Neural progenitor cell (in vitro differentiated cells): ENCODE data around the gene SH3GL2. TPM values are rescaled to one million over a fixed set of nuclear protein-coding genes. Genes with fewer than 3 reads are reported as not detected.
A peak's percentile ranks its signal among the peaks of the same experiment; 100 is the strongest.

Source experiments
- DNase-seq: peaks from one replicate; pipeline ENCODE4 v3.0.0-alpha.2; 2016; ENCODE audit warnings: low spot score
- H2AFZ ChIP-seq: fragments of 200-600 bp; sonication (generic); replicated peaks from 2 replicates; pipeline ENCODE4 v1.6.1; 2016; ENCODE audit warnings: antibody characterized with exemption
- H3F3A ChIP-seq: fragments of 200-600 bp; sonication (generic); 2 replicates; pipeline ENCODE4 v1.6.1; 2016; ENCODE audit warnings: antibody characterized with exemption, low read depth
- H3K27ac ChIP-seq: fragments of 200-600 bp; sonication (generic); 2 replicates; pipeline ENCODE4 v1.5.1; 2016; ENCODE audit warnings: mild to moderate bottlenecking
- H3K27me3 ChIP-seq: fragments of 200-600 bp; sonication (generic); 2 replicates; pipeline ENCODE4 v1.6.1; 2016; ENCODE audit warnings: mild to moderate bottlenecking, moderate library complexity
- H3K36me3 ChIP-seq: fragments of 200-600 bp; sonication (generic); 2 replicates; pipeline ENCODE4 v1.5.1; 2016
- H3K4me1 ChIP-seq: fragments of 200-600 bp; sonication (generic); 2 replicates; pipeline ENCODE4 v1.6.1; 2016; ENCODE audit warnings: mixed run types
- H3K4me2 ChIP-seq: fragments of 200-600 bp; sonication (generic); 2 replicates; pipeline ENCODE4 v1.6.1; 2016
- H3K4me3 ChIP-seq: fragments of 200-600 bp; sonication (generic); 2 replicates; pipeline ENCODE4 v1.5.1; 2016
- H3K79me2 ChIP-seq: fragments of 200-600 bp; sonication (generic); 2 replicates; pipeline ENCODE4 v1.6.1; 2016; ENCODE audit warnings: low read depth
- H3K9ac ChIP-seq: fragments of 200-600 bp; sonication (generic); 2 replicates; pipeline ENCODE4 v1.6.1; 2016
- H3K9me3 ChIP-seq: fragments of 200-600 bp; sonication (generic); 2 replicates; pipeline ENCODE4 v1.5.1; 2016; ENCODE audit warnings: low read depth
- H4K20me1 ChIP-seq: fragments of 200-600 bp; sonication (generic); 2 replicates; pipeline ENCODE4 v1.6.1; 2016; ENCODE audit warnings: low read depth
- H3K27ac Mint-ChIP-seq: 3 replicates; pipeline ENCODE4 v1.8.0; 2021; ENCODE audit warnings: mixed read lengths
- H3K27me3 Mint-ChIP-seq: 2 replicates; pipeline ENCODE4 v1.8.0; 2022; ENCODE audit warnings: low read depth, mild to moderate bottlenecking, inconsistent platforms, moderate library complexity, mixed read lengths; ENCODE audit not compliant: insufficient read depth
- H3K36me3 Mint-ChIP-seq: 3 replicates; pipeline ENCODE4 v1.8.0; 2021; ENCODE audit warnings: mixed read lengths
- H3K4me1 Mint-ChIP-seq: 3 replicates; pipeline ENCODE4 v1.8.0; 2021; ENCODE audit warnings: mixed read lengths
- H3K4me3 Mint-ChIP-seq: 3 replicates; pipeline ENCODE4 v1.8.0; 2021; ENCODE audit warnings: mild to moderate bottlenecking, moderate library complexity, mixed read lengths
- H3K9me3 Mint-ChIP-seq: 3 replicates; pipeline ENCODE4 v1.8.0; 2020; ENCODE audit warnings: mixed read lengths
- CTCF ChIP-seq: fragments of 200-600 bp; sonication (generic); IDR thresholded peaks from 2 replicates; pipeline ENCODE4 v1.5.1; 2017; ENCODE audit warnings: antibody characterized with exemption, mild to moderate bottlenecking
- EZH2 ChIP-seq: fragments of 200-600 bp; sonication (generic); IDR thresholded peaks from 2 replicates; pipeline ENCODE4 v1.6.1; 2017; ENCODE audit warnings: antibody characterized with exemption, mild to moderate bottlenecking, moderate library complexity
- EZH2phosphoT487 ChIP-seq: fragments of 200-600 bp; sonication (generic); IDR thresholded peaks from 2 replicates; pipeline ENCODE4 v1.6.1; 2017; ENCODE audit warnings: antibody characterized with exemption
- total RNA-seq: library from RNA; depleted of rRNA; stranded (reverse); fragments of >200 nt; gene quantifications from 2 replicates; pipeline ENCODE4 v1.2.3, GENCODE V29; 2015; ENCODE audit warnings: low replicate concordance

SH3GL2 gene
- total RNA-seq, 1 donor from 2014 or later: 1.6 TPM

- TF ChIP-seq CTCF: no peak
- no peak for TF ChIP-seq EZH2
- TF ChIP-seq EZH2phosphoT487: no peak
- no peaks in the 10 kb centered on the region for H3F3A ChIP-seq
- H3K36me3 Mint-ChIP-seq: no peaks in the 10 kb centered on the region
- H3K27me3 Mint-ChIP-seq: no peaks in the 10 kb centered on the region
- no peaks in the 10 kb centered on the region for H3K36me3 ChIP-seq
- no peak overlapping the region for H3K27ac Mint-ChIP-seq
- no peaks in the 10 kb centered on the region for H3K4me1 ChIP-seq
- H3K27ac ChIP-seq: no peak overlapping the region
- no peaks in the 10 kb centered on the region for H3K9me3 ChIP-seq
- H3K79me2 ChIP-seq: no peaks in the 10 kb centered on the region
- no peak overlapping the region for H3K4me3 ChIP-seq
- H3K4me3 Mint-ChIP-seq: no peak overlapping the region
- DNase-seq: no peak
- H3K4me1 Mint-ChIP-seq: no peaks in the 10 kb centered on the region
- no peak overlapping the region for H3K9ac ChIP-seq
- no peaks in the 10 kb centered on the region for H4K20me1 ChIP-seq
- H2AFZ ChIP-seq: no peak overlapping the region
- H3K9me3 Mint-ChIP-seq: no peaks in the 10 kb centered on the region
- H3K27me3 ChIP-seq: no peaks in the 10 kb centered on the region
- H3K4me2 ChIP-seq: no peak overlapping the region
These were observed 22.2 kb downstream of the SH3GL2 start for GRCh38 chr9:17600962-17601593.

- H2AFZ ChIP-seq: no peak overlapping the region
- no peaks in the 10 kb centered on the region for H3K36me3 Mint-ChIP-seq
- no peak for DNase-seq
- no peaks in the 10 kb centered on the region for H4K20me1 ChIP-seq
- H3K9me3 ChIP-seq: no peaks in the 10 kb centered on the region
- H3K4me3 ChIP-seq: no peak overlapping the region
- no peaks in the 10 kb centered on the region for H3K36me3 ChIP-seq
- H3K27me3 Mint-ChIP-seq: peaks cover 2% of the 10 kb centered on the region
- no peaks in the 10 kb centered on the region for H3K79me2 ChIP-seq
- H3F3A ChIP-seq: no peaks in the 10 kb centered on the region
- no peak overlapping the region for H3K27ac Mint-ChIP-seq
- no peaks in the 10 kb centered on the region for H3K4me1 Mint-ChIP-seq
- no peaks in the 10 kb centered on the region for H3K9me3 Mint-ChIP-seq
- no peak overlapping the region for H3K4me2 ChIP-seq
- no peak overlapping the region for H3K9ac ChIP-seq
- no peak overlapping the region for H3K4me3 Mint-ChIP-seq
- no peaks in the 10 kb centered on the region for H3K4me1 ChIP-seq
- TF ChIP-seq EZH2 (no peak), CTCF (no peak), EZH2phosphoT487 (no peak)
- H3K27ac ChIP-seq: no peak overlapping the region
- no peaks in the 10 kb centered on the region for H3K27me3 ChIP-seq
These were observed 25.7 kb downstream of the SH3GL2 start for GRCh38 chr9:17604556-17604955.

- no peaks in the 10 kb centered on the region for H4K20me1 ChIP-seq
- no peak overlapping the region for H3K4me3 ChIP-seq
- DNase-seq: no peak
- no peak overlapping the region for H3K9ac ChIP-seq
- H3K4me3 Mint-ChIP-seq: no peak overlapping the region
- no peak overlapping the region for H3K4me2 ChIP-seq
- H3K4me1 ChIP-seq: peaks cover 13% of the 10 kb centered on the region
- no peaks in the 10 kb centered on the region for H3K36me3 Mint-ChIP-seq
- H3K27ac ChIP-seq: no peak overlapping the region
- no peaks in the 10 kb centered on the region for H3F3A ChIP-seq
- no peaks in the 10 kb centered on the region for H3K9me3 Mint-ChIP-seq
- no peaks in the 10 kb centered on the region for H3K27me3 ChIP-seq
- no peaks in the 10 kb centered on the region for H3K9me3 ChIP-seq
- H3K36me3 ChIP-seq: no peaks in the 10 kb centered on the region
- no peak overlapping the region for H3K27ac Mint-ChIP-seq
- no peaks in the 10 kb centered on the region for H3K79me2 ChIP-seq
- no peak for TF ChIP-seq EZH2
- no peak for TF ChIP-seq CTCF
- TF ChIP-seq EZH2phosphoT487: no peak
- peaks cover 4% of the 10 kb centered on the region for H3K27me3 Mint-ChIP-seq
- H2AFZ ChIP-seq: peak overlapping the region; percentile 66
- peaks cover 2% of the 10 kb centered on the region for H3K4me1 Mint-ChIP-seq
These were observed 30.6 kb downstream of the SH3GL2 start for GRCh38 chr9:17609312-17610005.
